Gastroesophageal sphincter (tissue), 4 donors: ENCODE results near the gene ZBTB20. TPM values are rescaled to one million over a fixed set of nuclear protein-coding genes. Genes with fewer than 3 reads are reported as not detected.

ENCODE experiments used
- ATAC-seq: fragments of 150-250 bp; one replicate; pipeline ENCODE4 v1.9.1; 2016; ENCODE audit warnings: mild to moderate bottlenecking, moderate library complexity
- H3K27ac ChIP-seq, 4 donors: fragments of 200-600 bp; sonication (generic) in 3 of 4; 1 replicate in 3 of 4; 2 replicates in 1 of 4; pipeline ENCODE4 v1.5.1; 2016 to 2019
- H3K27me3 ChIP-seq: fragments of 200-600 bp; sonication (generic); one replicate; pipeline ENCODE4 v1.5.1; 2019
- H3K36me3 ChIP-seq, 2 donors: fragments of 200-600 bp; sonication (generic); one replicate each; pipeline ENCODE4 v1.5.1; 2019; ENCODE audit warnings: control low read depth in 1 of 2
- H3K4me1 ChIP-seq, 3 donors: fragments of 200-600 bp; sonication (generic); 1 replicate in 2 of 3; 2 replicates in 1 of 3; pipeline ENCODE4 v1.5.1; 2016 to 2019; ENCODE audit warnings: control low read depth in 2 of 3
- H3K4me3 ChIP-seq, 2 donors: fragments of 200-600 bp; sonication (generic); one replicate each; pipeline ENCODE4 v1.5.1; 2019; ENCODE audit warnings: mild to moderate bottlenecking in 1 of 2, moderate library complexity in 1 of 2
- H3K9me3 ChIP-seq, 3 donors: fragments of 200-600 bp; sonication (generic); one replicate each; pipeline ENCODE4 v1.5.1; 2017 to 2019; ENCODE audit warnings: control low read depth in 2 of 3
- EP300 ChIP-seq: sonication (generic); formaldehyde crosslinking; IDR thresholded peaks from one replicate; pipeline ENCODE4 v1.6.1; 2017; ENCODE audit warnings: antibody characterized with exemption, mild to moderate bottlenecking
- POLR2A ChIP-seq, 2 donors: fragments of 450-650 bp; IDR thresholded peaks; one replicate each; pipeline ENCODE4 v1.6.1; 2017; ENCODE audit warnings: antibody characterized with exemption in 2 of 2, mild to moderate bottlenecking in 2 of 2, moderate library complexity in 1 of 2
- POLR2AphosphoS5 ChIP-seq: sonication (generic); formaldehyde crosslinking; IDR thresholded peaks from one replicate; pipeline ENCODE4 v1.6.1; 2017; ENCODE audit warnings: antibody characterized with exemption
- WGBS, 2 donors: methylation state at CpG; one replicate each; pipeline ENCODE4 v1.1.5; 2018; ENCODE audit warnings: low coverage in 1 of 2; 5-methylcytosine and 5-hydroxymethylcytosine counted together
- total RNA-seq, 4 donors: library from RNA; depleted of rRNA; stranded (reverse); fragments of >200 nt; gene quantifications; one replicate each; pipeline ENCODE4 v1.1.0, GENCODE V29; 2016
- TF ChIP-seq, protein P1 (sequence below), 4 experiments: fragments of 200-600 bp in 2 of 4; fragments of 450-650 bp in 2 of 4; sonication (generic) in 1 of 4; IDR thresholded peaks; one replicate each; pipeline ENCODE4 v1.5.1; 2017 to 2019; ENCODE audit warnings: antibody characterized with exemption in 4 of 4, mild to moderate bottlenecking in 2 of 4, moderate library complexity in 2 of 4

ZBTB20 gene
- total RNA-seq, 4 donors from 2014 or later, result 53.1 to 113 (median 98.4) TPM

DNA sequence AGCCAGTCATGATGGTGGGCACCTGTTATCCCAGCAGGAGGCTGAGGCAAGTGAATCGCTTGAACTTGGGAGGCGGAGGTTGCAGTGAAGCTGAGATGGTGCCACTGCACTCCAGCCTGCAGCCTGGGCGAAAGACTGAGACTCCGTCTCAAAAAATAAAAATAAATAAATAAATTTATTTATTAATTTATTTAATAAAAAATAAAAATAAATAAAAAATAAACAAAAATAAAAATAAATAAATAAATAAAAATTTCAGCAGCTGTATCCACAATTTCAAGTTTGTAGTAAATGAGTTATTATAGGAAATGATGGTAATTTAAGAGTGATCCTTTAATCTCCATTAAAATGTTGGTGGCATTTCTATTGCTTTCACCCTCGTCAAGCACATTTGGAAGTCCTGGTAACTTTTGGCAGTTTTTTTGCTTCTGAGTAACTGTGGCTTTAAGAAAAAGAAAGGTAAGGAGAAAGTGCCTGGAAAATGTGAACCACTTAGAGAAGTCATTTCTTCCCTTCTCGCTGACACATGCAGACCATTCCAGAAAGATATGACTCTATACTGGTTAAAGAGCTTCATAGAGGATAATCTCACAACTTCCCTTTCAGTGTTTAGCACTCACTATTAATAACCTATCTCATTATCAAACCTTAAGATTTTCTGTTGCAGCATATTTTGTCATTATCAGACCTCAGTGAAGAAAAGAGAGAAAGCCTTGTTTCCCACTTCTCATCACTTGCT, 556.6 kb downstream of the ZBTB20 start:
- no peak for TF ChIP-seq POLR2AphosphoS5
- TF ChIP-seq, protein P1, sequence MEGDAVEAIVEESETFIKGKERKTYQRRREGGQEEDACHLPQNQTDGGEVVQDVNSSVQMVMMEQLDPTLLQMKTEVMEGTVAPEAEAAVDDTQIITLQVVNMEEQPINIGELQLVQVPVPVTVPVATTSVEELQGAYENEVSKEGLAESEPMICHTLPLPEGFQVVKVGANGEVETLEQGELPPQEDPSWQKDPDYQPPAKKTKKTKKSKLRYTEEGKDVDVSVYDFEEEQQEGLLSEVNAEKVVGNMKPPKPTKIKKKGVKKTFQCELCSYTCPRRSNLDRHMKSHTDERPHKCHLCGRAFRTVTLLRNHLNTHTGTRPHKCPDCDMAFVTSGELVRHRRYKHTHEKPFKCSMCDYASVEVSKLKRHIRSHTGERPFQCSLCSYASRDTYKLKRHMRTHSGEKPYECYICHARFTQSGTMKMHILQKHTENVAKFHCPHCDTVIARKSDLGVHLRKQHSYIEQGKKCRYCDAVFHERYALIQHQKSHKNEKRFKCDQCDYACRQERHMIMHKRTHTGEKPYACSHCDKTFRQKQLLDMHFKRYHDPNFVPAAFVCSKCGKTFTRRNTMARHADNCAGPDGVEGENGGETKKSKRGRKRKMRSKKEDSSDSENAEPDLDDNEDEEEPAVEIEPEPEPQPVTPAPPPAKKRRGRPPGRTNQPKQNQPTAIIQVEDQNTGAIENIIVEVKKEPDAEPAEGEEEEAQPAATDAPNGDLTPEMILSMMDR (IDR thresholded peaks at IDR 0.05), result no peak
- TF ChIP-seq POLR2A (IDR thresholded peaks at IDR 0.05), result no peak
- no peak for TF ChIP-seq EP300
- no peak for ATAC-seq
- Histone ChIP-seq H3K9me3 (no peaks in the 10 kb centered on the region), H3K4me3 (no peak overlapping the region), H3K4me1 (peaks cover 0 to 9% (median 0%) of the 10 kb centered on the region in 3 donors), H3K36me3 (peaks cover 0 to 5% of the 10 kb centered on the region in 2 donors), H3K27ac (no peak overlapping the region), H3K27me3 (no peaks in the 10 kb centered on the region)
- WGBS, 2 donors, result 90% methylated on average over 2 to 6 of the region's 6 CpGs

DNA sequence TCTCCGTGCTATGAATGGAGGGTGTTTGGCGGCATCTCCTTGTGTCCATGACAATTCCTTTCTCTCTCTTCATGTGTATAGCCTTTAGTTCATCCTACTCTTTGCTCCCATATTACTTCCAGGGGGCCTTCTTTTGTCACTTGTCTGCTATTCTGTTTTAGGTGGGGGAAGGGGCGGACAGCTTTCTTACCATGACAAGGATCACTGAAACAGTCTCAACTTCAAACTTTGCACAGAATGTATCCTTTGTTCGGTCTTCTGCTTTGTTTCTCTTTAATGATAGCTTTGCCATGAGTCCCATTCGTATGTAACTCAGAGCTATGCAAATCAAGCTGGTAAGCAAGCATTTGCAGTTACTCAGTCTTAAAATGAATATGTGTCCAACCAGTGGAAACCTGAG, 559.1 kb downstream of the ZBTB20 start:
- Histone ChIP-seq H3K36me3 (peaks cover 0 to 5% of the 10 kb centered on the region in 2 donors), H3K4me1 (peaks cover 0 to 20% (median 0%) of the 10 kb centered on the region in 3 donors), H3K9me3 (no peaks in the 10 kb centered on the region), H3K4me3 (no peak overlapping the region), H3K27ac (no peak overlapping the region), H3K27me3 (no peaks in the 10 kb centered on the region)
- TF ChIP-seq POLR2AphosphoS5, result no peak
- TF ChIP-seq POLR2A (IDR thresholded peaks at IDR 0.05), result no peak
- TF ChIP-seq, protein P1 (IDR thresholded peaks at IDR 0.05), result no peak
- no peak for TF ChIP-seq EP300
- no peak for ATAC-seq
- WGBS, 2 donors, result 84 to 95% methylated on average over 4 to 5 of the region's 5 CpGs

DNA sequence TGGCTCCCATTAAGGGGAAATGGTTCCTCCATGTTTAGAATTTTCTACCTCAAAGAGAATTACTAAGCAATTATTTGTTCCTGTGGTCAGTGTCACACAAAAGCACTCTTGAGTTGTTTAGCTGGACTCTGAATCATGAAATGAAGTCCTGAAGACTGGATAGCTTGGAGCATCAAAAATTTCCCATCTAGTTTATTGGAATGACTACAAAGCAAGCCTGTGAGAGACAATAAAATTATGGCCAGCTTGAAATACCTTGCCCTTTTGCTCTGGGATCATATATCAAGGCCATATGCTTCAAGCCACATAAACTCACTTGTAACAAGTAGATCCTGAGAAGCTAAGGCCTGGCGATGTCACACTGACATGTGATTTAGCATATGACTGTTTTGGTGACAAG, 561.0 kb downstream of the ZBTB20 start:
- Histone ChIP-seq H3K27me3 (no peaks in the 10 kb centered on the region), H3K4me3 (no peak overlapping the region), H3K9me3 (no peaks in the 10 kb centered on the region), H3K27ac (no peak overlapping the region), H3K4me1 (peaks cover 0 to 20% (median 0%) of the 10 kb centered on the region in 3 donors), H3K36me3 (peaks cover 0 to 5% of the 10 kb centered on the region in 2 donors)
- ATAC-seq, result no peak
- 100% methylated on average over 1 of the region's 1 CpG for WGBS, 2 donors
- no peak for TF ChIP-seq POLR2A (IDR thresholded peaks at IDR 0.05)
- TF ChIP-seq EP300, result no peak
- TF ChIP-seq, protein P1 (IDR thresholded peaks at IDR 0.05), result no peak
- TF ChIP-seq POLR2AphosphoS5, result no peak

DNA sequence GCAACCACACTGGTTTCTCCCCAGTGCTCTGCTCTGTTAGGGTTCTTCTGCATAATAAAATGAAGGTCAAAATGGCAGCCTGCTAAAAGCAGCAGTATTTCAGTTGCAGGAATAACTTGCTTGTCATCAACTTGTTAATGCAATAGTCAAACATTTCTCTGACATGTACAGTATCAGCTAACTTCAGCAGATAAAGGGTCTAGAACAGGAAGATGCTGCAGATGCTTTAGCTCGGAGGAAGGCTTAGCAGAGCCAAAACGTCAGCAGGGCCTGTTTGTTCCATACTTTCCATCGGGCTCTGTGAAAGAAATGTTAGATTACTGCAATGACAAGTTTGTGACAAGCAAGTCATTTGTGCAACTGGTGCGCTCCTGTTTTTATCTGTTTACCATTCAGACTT, 561.4 kb downstream of the ZBTB20 start:
- WGBS, 2 donors, result 67 to 74% methylated on average over 4 of the region's 4 CpGs
- TF ChIP-seq POLR2AphosphoS5 (no peak), POLR2A (IDR thresholded peaks at IDR 0.05) (no peak), EP300 (no peak)
- TF ChIP-seq, protein P1 (IDR thresholded peaks at IDR 0.05), result no peak
- H3K27ac ChIP-seq, result peak overlapping the region in 1 of 4 donors; percentile 39
- peaks cover 0 to 5% of the 10 kb centered on the region in 2 donors for H3K36me3 ChIP-seq
- ATAC-seq, result no peak
- no peaks in the 10 kb centered on the region for H3K9me3 ChIP-seq
- no peaks in the 10 kb centered on the region for H3K27me3 ChIP-seq
- peaks cover 0 to 20% (median 0%) of the 10 kb centered on the region in 3 donors for H3K4me1 ChIP-seq
- no peak overlapping the region for H3K4me3 ChIP-seq
